SKM-1 (cell line): ENCODE measurements around the gene C3orf52.

Experiments
- DNase-seq: peaks from one replicate; lab custom pipeline; 2025; ENCODE audit not compliant: unreplicated experiment; lab: John Stamatoyannopoulos, UW

C3orf52 gene

GRCh38 chr3:112134335-112135124 is 48.3 kb downstream of the C3orf52 start:
- no peak for DNase-seq

DNA sequence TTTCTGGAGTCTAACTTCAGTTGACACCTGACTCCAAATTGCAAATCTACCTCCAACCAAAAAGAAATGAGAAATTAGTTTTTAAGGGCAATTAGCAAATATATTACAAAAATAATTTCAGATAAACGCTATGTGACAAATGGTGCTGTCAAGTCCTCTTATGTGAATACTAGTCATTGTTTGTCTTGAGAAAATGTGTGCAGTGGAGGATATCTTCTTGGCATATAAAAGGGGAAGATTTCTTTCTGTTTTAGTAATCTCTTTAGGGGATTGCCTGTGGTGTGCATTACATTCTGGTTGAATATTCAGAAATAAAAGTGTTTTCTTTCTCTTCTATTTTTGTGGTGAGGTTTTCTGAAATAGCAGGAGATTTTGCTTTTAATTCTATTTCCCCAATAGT is 49.9 kb downstream of the C3orf52 start:
- no peak for DNase-seq

GRCh38 chr3:112136959-112137693 is 50.9 kb downstream of the C3orf52 start:
- DNase-seq: no peak

- DNase-seq: no peak
Observed at GRCh38 chr3:112137781-112138180, 51.6 kb downstream of the C3orf52 start.

GRCh38 chr3:112138219-112138969 is 52.2 kb downstream of the C3orf52 start:
- DNase-seq: no peak

DNA sequence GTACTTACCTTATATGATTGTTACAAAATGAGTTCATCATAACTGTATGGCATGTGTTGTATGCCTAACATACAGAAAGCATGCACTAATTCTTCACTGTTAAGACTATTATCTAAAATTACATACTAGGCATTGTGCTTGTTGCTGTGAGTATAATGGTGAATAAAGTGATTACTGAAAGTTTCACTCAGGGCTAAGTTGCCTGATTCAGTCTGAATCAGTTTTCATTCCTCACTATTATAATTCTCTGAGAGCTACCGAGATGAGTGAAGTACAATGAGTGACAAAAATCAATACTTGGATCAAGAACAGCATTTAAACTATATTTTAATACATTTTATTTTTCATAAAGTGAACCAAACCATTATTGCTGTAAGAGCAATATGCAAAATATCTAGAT is 54.4 kb downstream of the C3orf52 start:
- DNase-seq: no peak

DNA sequence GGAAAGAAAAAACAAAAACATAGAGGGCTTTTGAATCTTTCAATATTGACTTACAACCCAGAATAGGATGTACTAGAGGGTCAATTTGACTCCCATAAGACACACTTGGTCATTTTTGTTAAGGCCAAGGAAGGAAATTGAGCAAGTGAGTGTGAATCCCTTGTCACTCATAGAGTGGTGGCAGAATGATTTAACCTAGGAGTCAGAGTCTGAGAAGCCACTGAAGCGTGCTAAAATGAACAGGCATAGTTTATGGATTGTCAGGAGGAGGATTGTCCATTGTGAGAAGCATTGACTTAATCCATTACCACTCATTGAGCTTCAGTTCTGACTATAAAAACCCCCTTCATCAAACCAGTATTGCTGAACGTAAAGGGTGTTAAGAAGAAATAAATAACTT is 55.1 kb downstream of the C3orf52 start:
- DNase-seq: no peak

DNA sequence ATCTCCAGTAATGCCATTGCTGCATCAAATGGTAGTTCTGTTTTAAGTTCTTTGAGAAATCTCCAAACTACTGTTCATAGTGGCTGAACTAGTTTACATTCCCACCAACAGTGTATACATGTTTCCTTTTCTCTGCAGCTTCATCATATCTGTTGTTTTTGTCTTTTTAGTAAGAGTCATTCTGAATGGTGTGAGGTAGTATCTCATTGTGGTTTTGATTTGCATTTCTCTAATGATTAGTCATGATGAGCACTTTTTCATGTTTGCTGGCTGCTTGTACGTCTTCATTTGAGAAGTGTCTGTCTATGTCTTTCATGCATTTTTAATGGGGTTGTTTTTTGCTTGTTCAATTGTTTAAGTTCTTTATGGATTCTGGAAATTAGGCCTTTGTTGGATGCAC is 57.1 kb downstream of the C3orf52 start:
- no peak for DNase-seq

- DNase-seq: no peak
Observed at GRCh38 chr3:112143689-112144088, 57.5 kb downstream of the C3orf52 start.

- no peak for DNase-seq
Observed at GRCh38 chr3:112149136-112149535, 62.9 kb downstream of the C3orf52 start.

- DNase-seq: no peak
Observed at GRCh38 chr3:112167758-112168157, 81.6 kb downstream of the C3orf52 start.
